A673 (cell line): ENCODE results near the gene ANKRD13A. TPM values are rescaled to one million over a fixed set of nuclear protein-coding genes. Genes with fewer than 3 reads are reported as not detected.

ENCODE experiments used
- BruUV-seq: library from RNA; stranded (reverse); fragments of 400-500 nt; replicated peaks from 2 replicates; lab custom pipeline; 2021; lab: Mats Ljungman, UMichigan
- CTCF ChIA-PET: fragments of 300-600 bp; sonication (Branson Sonifier 250); formaldehyde crosslinking; loops from one replicate; lab custom pipeline; 2022; ENCODE audit warnings: antibody characterized with exemption; lab: Charles Lee
- POLR2A ChIA-PET: fragments of 300-600 bp; sonication (Branson Sonifier 250); formaldehyde crosslinking; loops from one replicate; lab custom pipeline; 2022; ENCODE audit warnings: antibody characterized with exemption; ENCODE audit not compliant: low non-redundant PET; lab: Charles Lee
- DNase-seq: peaks from one replicate; pipeline ENCODE4 v3.0.0-alpha.2; 2015; ENCODE audit warnings: low spot score
- H3K27ac ChIP-seq: fragments of 200-600 bp; sonication (generic); 2 replicates; pipeline ENCODE4 v1.5.1; 2016; ENCODE audit warnings: mixed run types, low read depth, mild to moderate bottlenecking, mixed read lengths, antibody characterized with exemption, low read length; ENCODE audit not compliant: poor library complexity, severe bottlenecking
- H3K27me3 ChIP-seq: fragments of 200-600 bp; sonication (generic); replicated peaks from 2 replicates; pipeline ENCODE4 v1.6.1; 2017; ENCODE audit warnings: mixed run types, low read depth, mild to moderate bottlenecking, mixed read lengths, antibody characterized with exemption, low read length; ENCODE audit not compliant: insufficient read depth, poor library complexity
- H3K36me3 ChIP-seq: fragments of 200-600 bp; sonication (generic); 2 replicates; pipeline ENCODE4 v1.6.1; 2016; ENCODE audit warnings: mixed run types, mild to moderate bottlenecking, mixed read lengths, antibody characterized with exemption, low read length; ENCODE audit not compliant: insufficient read depth, poor library complexity, severe bottlenecking
- H3K4me1 ChIP-seq: fragments of 200-600 bp; sonication (generic); 2 replicates; pipeline ENCODE4 v1.6.1; 2017; ENCODE audit warnings: mixed run types, mild to moderate bottlenecking, mixed read lengths, antibody characterized with exemption, low read length; ENCODE audit not compliant: insufficient read depth, poor library complexity, severe bottlenecking
- H3K4me3 ChIP-seq: fragments of 200-600 bp; sonication (generic); 2 replicates; pipeline ENCODE4 v1.5.1; 2016; ENCODE audit warnings: low read depth, mixed run types, mild to moderate bottlenecking, mixed read lengths, low read length; ENCODE audit not compliant: poor library complexity, severe bottlenecking
- H3K9me3 ChIP-seq: fragments of 200-600 bp; sonication (generic); 2 replicates; pipeline ENCODE4 v1.6.1; 2016; ENCODE audit warnings: mixed run types, low read depth, mild to moderate bottlenecking, mixed read lengths, antibody characterized with exemption, low read length; ENCODE audit not compliant: poor library complexity, severe bottlenecking
- CTCF ChIP-seq: fragments of 300-800, 200-600 bp; sonication (generic); conservative IDR thresholded peaks from 2 replicates; pipeline ENCODE4 v1.5.1; 2017; ENCODE audit warnings: low read depth, mild to moderate bottlenecking, antibody characterized with exemption, low read length, moderate library complexity, mixed read lengths
- EZH2 ChIP-seq: fragments of 200-600 bp; sonication (generic); IDR thresholded peaks from 2 replicates; pipeline ENCODE4 v1.6.1; 2017; ENCODE audit warnings: borderline replicate concordance, low read depth, mild to moderate bottlenecking, mixed read lengths, antibody characterized with exemption, low read length; ENCODE audit not compliant: poor library complexity, severe bottlenecking
- intact Hi-C: fragments of 100-400 bp; cut with micrococcal nuclease; formaldehyde crosslinking; loops from one replicate; pipeline ENCODE4 v1.10.0; 2022; ENCODE audit not compliant: unreplicated experiment
- total RNA-seq: library from RNA; stranded (reverse); gene quantifications from 2 replicates; pipeline ENCODE4 v1.2.3, GENCODE V29; 2021

ANKRD13A gene
- total RNA-seq, 1 experiment from 2014 or later = 19.8 TPM

GRCh38 chr12:109988903-109989302 lies 10.3 kb upstream of the ANKRD13A start:
- peaks cover 22% of the 10 kb centered on the region for H3K36me3 ChIP-seq
- BruUV-seq = no TSS peak

GRCh38 chr12:109989380-109989779 lies 9.8 kb upstream of the ANKRD13A start:
- peaks cover 21% of the 10 kb centered on the region for H3K36me3 ChIP-seq
- DNase-seq = no peak
- H3K9me3 ChIP-seq = no peaks in the 10 kb centered on the region
- ChIA-PET POLR2A (no interaction called here), CTCF (no interaction called here)
- H3K4me3 ChIP-seq = no peak overlapping the region
- H3K27me3 ChIP-seq = no peaks in the 10 kb centered on the region
- H3K4me1 ChIP-seq = peaks cover 7% of the 10 kb centered on the region
- no peak for TF ChIP-seq EZH2
- TF ChIP-seq CTCF = no peak
- intact Hi-C loops = no loop called here
- H3K27ac ChIP-seq = no peak overlapping the region
- no TSS peak for BruUV-seq

More at GRCh38 chr12:109988903-109989302, 10.3 kb upstream of the ANKRD13A start:
- no peak for DNase-seq
- peaks cover 4% of the 10 kb centered on the region for H3K4me1 ChIP-seq
- TF ChIP-seq EZH2 (no peak), CTCF (no peak)
- no peak overlapping the region for H3K4me3 ChIP-seq
- no peaks in the 10 kb centered on the region for H3K9me3 ChIP-seq
- H3K27me3 ChIP-seq = no peaks in the 10 kb centered on the region
- no peak overlapping the region for H3K27ac ChIP-seq
- POLR2A ChIA-PET = no interaction called here
- intact Hi-C loops = no loop called here
- CTCF ChIA-PET = no interaction called here

- Histone ChIP-seq H3K36me3 (peaks cover 14% of the 10 kb centered on the region), H3K4me3 (no peak overlapping the region), H3K4me1 (peaks cover 11% of the 10 kb centered on the region), H3K9me3 (no peaks in the 10 kb centered on the region), H3K27ac (no peak overlapping the region), H3K27me3 (no peaks in the 10 kb centered on the region)
- no TSS peak for BruUV-seq
- DNase-seq = no peak
- intact Hi-C loops = no loop called here
- ChIA-PET POLR2A (no interaction called here), CTCF (no interaction called here)
- no peak for TF ChIP-seq CTCF
- TF ChIP-seq EZH2 = no peak
Observed at GRCh38 chr12:109991586-109991985, 7.6 kb upstream of the ANKRD13A start.
